Astrocyte (in vitro differentiated cells and primary cell): ENCODE results near the gene FHIP1B. TPM values are rescaled to one million over a fixed set of nuclear protein-coding genes. Genes with fewer than 3 reads are reported as not detected.

ENCODE experiments used
- DNase-seq: peaks from one replicate; pipeline ENCODE4 v3.0.0-alpha.2; 2010; ENCODE audit warnings: low read depth
- FAIRE-seq: peaks from 2 replicates; lab custom pipeline; 2011; peaks lifted over from hg19 to GRCh38; lab: Jason Lieb, UNC
- H2AFZ ChIP-seq: 2 replicates; pipeline ENCODE4 v1.6.0; 2012; ENCODE audit warnings: low read depth, low read length, inconsistent platforms
- H3K27ac ChIP-seq: 2 replicates; pipeline ENCODE4 v1.5.1; 2011; ENCODE audit warnings: low read depth, low read length, inconsistent platforms
- H3K27me3 ChIP-seq: 2 replicates; pipeline ENCODE4 v1.6.0; 2011; ENCODE audit warnings: low read length, inconsistent platforms; ENCODE audit not compliant: insufficient read depth
- H3K36me3 ChIP-seq: 2 replicates; pipeline ENCODE4 v1.5.1; 2011; ENCODE audit warnings: low read length, inconsistent platforms; ENCODE audit not compliant: insufficient read depth
- H3K4me1 ChIP-seq: 2 replicates; pipeline ENCODE4 v1.5.1; 2011; ENCODE audit warnings: low read length, inconsistent platforms; ENCODE audit not compliant: insufficient read depth
- H3K4me2 ChIP-seq: 2 replicates; pipeline ENCODE4 v1.6.0; 2012; ENCODE audit warnings: low read length, inconsistent platforms
- H3K4me3 ChIP-seq: 2 replicates; pipeline ENCODE4 v1.5.1; 2011; ENCODE audit warnings: low read depth, mild to moderate bottlenecking, low read length, inconsistent platforms; ENCODE audit not compliant: insufficient read depth
- H3K79me2 ChIP-seq: 2 replicates; pipeline ENCODE4 v1.6.0; 2012; ENCODE audit warnings: mild to moderate bottlenecking, low read length, inconsistent platforms; ENCODE audit not compliant: insufficient read depth
- H3K9ac ChIP-seq: 2 replicates; pipeline ENCODE4 v1.6.0; 2012; ENCODE audit warnings: mild to moderate bottlenecking, low read length, inconsistent platforms
- H3K9me3 ChIP-seq: 2 replicates; pipeline ENCODE4 v1.5.1; 2012; ENCODE audit warnings: low read depth, mild to moderate bottlenecking, low read length, inconsistent platforms; ENCODE audit not compliant: insufficient read depth
- H4K20me1 ChIP-seq: 2 replicates; pipeline ENCODE4 v1.6.0; 2012; ENCODE audit warnings: low read length, inconsistent platforms; ENCODE audit not compliant: insufficient read depth
- H3K27ac Mint-ChIP-seq: one replicate; pipeline ENCODE4 v1.8.0; 2021; ENCODE audit warnings: mild to moderate bottlenecking, mixed read lengths; ENCODE audit not compliant: unreplicated experiment
- H3K27me3 Mint-ChIP-seq: one replicate; pipeline ENCODE4 v1.8.0; 2021; ENCODE audit warnings: low read depth, mixed read lengths; ENCODE audit not compliant: unreplicated experiment
- H3K36me3 Mint-ChIP-seq: one replicate; pipeline ENCODE4 v1.8.0; 2021; ENCODE audit warnings: low read depth, mixed read lengths; ENCODE audit not compliant: unreplicated experiment
- H3K4me1 Mint-ChIP-seq: one replicate; pipeline ENCODE4 v1.8.0; 2021; ENCODE audit warnings: low read depth, mixed read lengths; ENCODE audit not compliant: unreplicated experiment
- H3K4me3 Mint-ChIP-seq: one replicate; pipeline ENCODE4 v1.8.0; 2021; ENCODE audit warnings: mild to moderate bottlenecking, moderate library complexity, mixed read lengths; ENCODE audit not compliant: unreplicated experiment
- H3K9me3 Mint-ChIP-seq: one replicate; pipeline ENCODE4 v1.8.0; 2021; ENCODE audit warnings: mild to moderate bottlenecking, mixed read lengths; ENCODE audit not compliant: unreplicated experiment
- EZH2 ChIP-seq: IDR thresholded peaks from 2 replicates; pipeline ENCODE4 v1.6.1; 2012; ENCODE audit warnings: mild to moderate bottlenecking, low read length, inconsistent platforms; ENCODE audit not compliant: insufficient read depth
- total RNA-seq: library from RNA; stranded (reverse); gene quantifications from 2 replicates; pipeline ENCODE4 v1.2.1, GENCODE V29; 2021
- TF ChIP-seq, protein P1 (sequence below): IDR thresholded peaks from 2 replicates; pipeline ENCODE4 v1.5.1; 2011; ENCODE audit warnings: low read depth, mild to moderate bottlenecking, inconsistent platforms, low read length, moderate library complexity; ENCODE audit not compliant: insufficient read depth

Gene FHIP1B
- total RNA-seq, 1 donor from 2014 or later: 19.6 TPM

DNA sequence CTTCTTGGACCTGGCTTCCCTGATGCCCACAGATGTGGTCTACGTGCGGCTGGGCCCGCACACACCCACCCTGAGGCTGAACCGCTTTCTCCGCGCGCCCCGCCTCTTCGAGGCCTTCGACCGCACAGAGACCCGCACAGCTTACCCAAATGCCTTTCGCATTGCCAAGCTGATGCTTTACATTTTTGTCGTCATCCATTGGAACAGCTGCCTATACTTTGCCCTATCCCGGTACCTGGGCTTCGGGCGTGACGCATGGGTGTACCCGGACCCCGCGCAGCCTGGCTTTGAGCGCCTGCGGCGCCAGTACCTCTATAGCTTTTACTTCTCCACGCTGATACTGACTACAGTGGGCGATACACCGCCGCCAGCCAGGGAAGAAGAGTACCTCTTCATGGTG, 5.7 kb upstream of the FHIP1B start:
- no peaks in the 10 kb centered on the region for H3K9me3 ChIP-seq
- H3K36me3 ChIP-seq: no peaks in the 10 kb centered on the region
- Mint-ChIP-seq H3K4me1 (no peaks in the 10 kb centered on the region), H3K36me3 (peaks cover 2% of the 10 kb centered on the region), H3K27me3 (peaks cover 17% of the 10 kb centered on the region), H3K4me3 (no peak overlapping the region), H3K27ac (no peak overlapping the region), H3K9me3 (peaks cover 3% of the 10 kb centered on the region)
- no peak overlapping the region for H2AFZ ChIP-seq
- no peak for DNase-seq
- no peaks in the 10 kb centered on the region for H3K27me3 ChIP-seq
- H3K4me3 ChIP-seq: no peak overlapping the region
- no peaks in the 10 kb centered on the region for H3K4me1 ChIP-seq
- FAIRE-seq: no peak
- no peaks in the 10 kb centered on the region for H3K79me2 ChIP-seq
- H3K27ac ChIP-seq: no peak overlapping the region
- no peak overlapping the region for H3K9ac ChIP-seq
- no peaks in the 10 kb centered on the region for H4K20me1 ChIP-seq
- H3K4me2 ChIP-seq: no peak overlapping the region
- TF ChIP-seq EZH2: no peak

DNA sequence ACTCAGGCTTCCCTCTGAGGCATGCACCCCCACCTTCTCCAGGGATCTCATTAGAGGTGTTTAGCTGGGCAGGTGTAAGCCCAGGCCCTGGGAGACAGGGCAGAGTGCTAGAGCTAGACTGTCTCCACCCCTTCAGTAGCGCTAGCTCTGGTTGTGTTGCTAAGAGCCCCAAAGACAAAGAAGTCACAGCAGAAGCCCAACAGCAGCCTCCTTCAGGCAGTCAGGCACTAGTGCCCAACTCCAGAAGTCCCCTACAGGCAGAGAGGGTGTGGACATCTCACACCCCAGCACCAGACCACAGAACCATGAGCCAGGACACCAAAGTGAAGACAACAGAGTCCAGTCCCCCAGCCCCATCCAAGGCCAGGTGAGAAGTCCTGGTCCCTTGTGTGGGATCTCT, 4.5 kb upstream of the FHIP1B start, which contains the start of gene CNGA4:
TSS of gene CNGA4 (plus strand) at position 188 of the 400 bp plus-strand sequence. CDS start at position 306, 118 bp downstream.
- no peaks in the 10 kb centered on the region for H3K36me3 ChIP-seq
- peaks cover 5% of the 10 kb centered on the region for H3K79me2 ChIP-seq
- no peaks in the 10 kb centered on the region for H3K27me3 ChIP-seq
- Mint-ChIP-seq H3K4me3 (no peak within 1 kb of the TSS), H3K4me1 (peaks cover 1% of the 10 kb centered on the region), H3K27me3 (peaks cover 12% of the 10 kb centered on the region), H3K9me3 (peaks cover 3% of the 10 kb centered on the region), H3K27ac (no peak within 1 kb of the TSS), H3K36me3 (peaks cover 2% of the 10 kb centered on the region)
- H2AFZ ChIP-seq: no peak within 1 kb of the TSS
- TF ChIP-seq, protein P1, sequence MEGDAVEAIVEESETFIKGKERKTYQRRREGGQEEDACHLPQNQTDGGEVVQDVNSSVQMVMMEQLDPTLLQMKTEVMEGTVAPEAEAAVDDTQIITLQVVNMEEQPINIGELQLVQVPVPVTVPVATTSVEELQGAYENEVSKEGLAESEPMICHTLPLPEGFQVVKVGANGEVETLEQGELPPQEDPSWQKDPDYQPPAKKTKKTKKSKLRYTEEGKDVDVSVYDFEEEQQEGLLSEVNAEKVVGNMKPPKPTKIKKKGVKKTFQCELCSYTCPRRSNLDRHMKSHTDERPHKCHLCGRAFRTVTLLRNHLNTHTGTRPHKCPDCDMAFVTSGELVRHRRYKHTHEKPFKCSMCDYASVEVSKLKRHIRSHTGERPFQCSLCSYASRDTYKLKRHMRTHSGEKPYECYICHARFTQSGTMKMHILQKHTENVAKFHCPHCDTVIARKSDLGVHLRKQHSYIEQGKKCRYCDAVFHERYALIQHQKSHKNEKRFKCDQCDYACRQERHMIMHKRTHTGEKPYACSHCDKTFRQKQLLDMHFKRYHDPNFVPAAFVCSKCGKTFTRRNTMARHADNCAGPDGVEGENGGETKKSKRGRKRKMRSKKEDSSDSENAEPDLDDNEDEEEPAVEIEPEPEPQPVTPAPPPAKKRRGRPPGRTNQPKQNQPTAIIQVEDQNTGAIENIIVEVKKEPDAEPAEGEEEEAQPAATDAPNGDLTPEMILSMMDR: no peak
- no peak for TF ChIP-seq EZH2
- no peak within 1 kb of the TSS for H3K27ac ChIP-seq
- no peak within 1 kb of the TSS for H3K9ac ChIP-seq
- peaks cover 1% of the 10 kb centered on the region for H3K4me1 ChIP-seq
- H3K4me3 ChIP-seq: no peak within 1 kb of the TSS
- peaks cover 2% of the 10 kb centered on the region for H4K20me1 ChIP-seq
- no peak for DNase-seq
- no peaks in the 10 kb centered on the region for H3K9me3 ChIP-seq
- H3K4me2 ChIP-seq: no peak within 1 kb of the TSS
- FAIRE-seq: no peak

DNA sequence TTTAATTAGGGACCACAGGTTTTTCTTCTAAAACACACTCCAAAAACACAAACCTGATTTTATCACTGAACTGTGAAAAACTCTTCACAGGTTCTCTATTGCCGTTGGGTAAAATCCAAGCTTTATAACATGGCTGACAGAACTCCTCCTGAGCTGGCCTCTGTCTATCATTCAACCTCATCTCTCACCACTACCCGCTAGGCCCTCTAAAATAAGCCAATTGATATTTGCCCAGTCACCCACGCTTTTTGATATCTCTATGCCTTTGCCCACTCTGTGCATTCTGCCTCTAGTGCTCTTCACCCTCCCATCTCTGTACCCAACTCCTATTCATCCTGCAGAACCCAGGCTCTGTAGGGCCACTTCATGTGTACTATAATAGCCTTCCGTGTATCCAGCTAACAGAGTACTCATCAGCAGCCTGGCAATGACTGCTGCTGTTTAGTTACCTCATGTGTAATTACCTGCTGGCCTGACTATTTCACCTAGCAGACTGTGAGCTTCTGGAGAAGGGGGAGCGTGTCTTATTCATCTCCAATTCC, 3.4 kb upstream of the FHIP1B start:
- no peak overlapping the region for H3K9ac ChIP-seq
- no peak overlapping the region for H3K4me2 ChIP-seq
- H3K36me3 Mint-ChIP-seq: peaks cover 2% of the 10 kb centered on the region
- peaks cover 3% of the 10 kb centered on the region for H3K9me3 Mint-ChIP-seq
- DNase-seq (no peak), FAIRE-seq (no peak)
- H3K27me3 Mint-ChIP-seq: peaks cover 5% of the 10 kb centered on the region
- no peak overlapping the region for H3K4me3 ChIP-seq
- H2AFZ ChIP-seq: no peak overlapping the region
- H3K36me3 ChIP-seq: no peaks in the 10 kb centered on the region
- peaks cover 8% of the 10 kb centered on the region for H3K4me1 Mint-ChIP-seq
- no peaks in the 10 kb centered on the region for H3K9me3 ChIP-seq
- TF ChIP-seq, protein P1: no peak
- no peak for TF ChIP-seq EZH2
- peaks cover 16% of the 10 kb centered on the region for H3K79me2 ChIP-seq
- H3K27ac ChIP-seq: no peak overlapping the region
- no peak overlapping the region for H3K27ac Mint-ChIP-seq
- peaks cover 7% of the 10 kb centered on the region for H4K20me1 ChIP-seq
- peaks cover 6% of the 10 kb centered on the region for H3K4me1 ChIP-seq
- no peaks in the 10 kb centered on the region for H3K27me3 ChIP-seq
- no peak overlapping the region for H3K4me3 Mint-ChIP-seq
